NCI-H1092 treated with DMSO at 0.1 percent for 48 hours (cell line): ENCODE results near the gene EHBP1.
"Not testable (repeated sequence)": the region's sequence is repeated elsewhere in the genome, so short reads cannot be mapped to it uniquely, and the experiment has no call there.

Source experiments
- DNase-seq: peaks from one replicate; lab custom pipeline; 2025; lab: John Stamatoyannopoulos, UW

EHBP1 gene

GRCh38 chr2:63073994-63074393 lies 368.5 kb downstream of the EHBP1 start:
- DNase-seq: no peak

- DNase-seq: not testable (repeated sequence)
These were observed 368.9 kb downstream of the EHBP1 start for GRCh38 chr2:63074399-63074798.

GRCh38 chr2:63078852-63079606 lies 373.5 kb downstream of the EHBP1 start:
- no peak for DNase-seq

- no peak for DNase-seq
These were observed 375.9 kb downstream of the EHBP1 start for GRCh38 chr2:63081404-63081803.

GRCh38 chr2:63086687-63087086 lies 381.2 kb downstream of the EHBP1 start:
- DNase-seq: no peak

- no peak for DNase-seq
These were observed 386.9 kb downstream of the EHBP1 start for GRCh38 chr2:63092401-63092800.

GRCh38 chr2:63092857-63093256 lies 387.3 kb downstream of the EHBP1 start:
- no peak for DNase-seq

GRCh38 chr2:63093502-63093901 lies 388.0 kb downstream of the EHBP1 start:
- DNase-seq: no peak
